AG09309 (cell line): ENCODE measurements around the gene BLVRB.

Source experiments
- DNase-seq: peaks from one replicate; pipeline ENCODE4 v3.0.0-alpha.2; 2010; ENCODE audit warnings: low read depth
- H3K4me3 ChIP-seq: 2 replicates; pipeline ENCODE4 v1.5.1; 2011; ENCODE audit warnings: mild to moderate bottlenecking, low read depth, low read length, moderate library complexity; ENCODE audit not compliant: control insufficient read depth
- CTCF ChIP-seq: IDR thresholded peaks from 2 replicates; pipeline ENCODE4 v1.5.1; 2011; ENCODE audit warnings: mild to moderate bottlenecking, low read depth, low read length, inconsistent platforms; ENCODE audit not compliant: insufficient read depth, control insufficient read depth; ENCODE audit errors: missing control alignments

Gene BLVRB

GRCh38 chr19:40465557-40466218 lies at the start of gene BLVRB:
Gene BLVRB (minus strand): TSS chr19:40465745. CDS start chr19:40465688, 57 bp downstream.
- H3K4me3 ChIP-seq: peak within 1 kb of the TSS; percentile 61
- peak; percentile 97 for DNase-seq

GRCh38 chr19:40513741-40514315 lies 48.3 kb upstream of the BLVRB start:
- DNase-seq: no peak
- no peak for TF ChIP-seq CTCF
- no peak overlapping the region for H3K4me3 ChIP-seq

More at GRCh38 chr19:40465557-40466218, at the start of gene BLVRB:
- no peak for TF ChIP-seq CTCF

GRCh38 chr19:40513345-40513678 lies 47.8 kb upstream of the BLVRB start:
- no peak for DNase-seq
- no peak for TF ChIP-seq CTCF
- H3K4me3 ChIP-seq: no peak overlapping the region

GRCh38 chr19:40512473-40513344 lies 47.2 kb upstream of the BLVRB start:
- H3K4me3 ChIP-seq: no peak overlapping the region
- no peak for TF ChIP-seq CTCF
- no peak for DNase-seq

- no peak for TF ChIP-seq CTCF
- no peak for DNase-seq
- no peak overlapping the region for H3K4me3 ChIP-seq
Measured at GRCh38 chr19:40512110-40512472, 46.5 kb upstream of the BLVRB start.

- TF ChIP-seq CTCF: no peak
- DNase-seq: no peak
- H3K4me3 ChIP-seq: no peak overlapping the region
Measured at GRCh38 chr19:40511487-40511886, 45.9 kb upstream of the BLVRB start.
